Right lobe of liver (tissue), 6 donors: ENCODE measurements around the gene GNAQ. TPM values are rescaled to one million over a fixed set of nuclear protein-coding genes. Genes with fewer than 3 reads are reported as not detected.

ENCODE experiments used
- ATAC-seq, 4 donors: fragments of 200-7000 bp; cut with Tn5 transposase; one replicate each; pipeline ENCODE4 v1.9.1; 2020; ENCODE audit warnings: mild to moderate bottlenecking in 4 of 4, moderate library complexity in 4 of 4
- DNase-seq, 3 donors: peaks; one replicate each; pipeline ENCODE4 v3.0.0-alpha.2; 2020
- H3K27ac ChIP-seq, 3 donors: fragments of 200-600 bp; one replicate each; pipeline ENCODE4 v1.8.0; 2022
- H3K27me3 ChIP-seq, 2 donors: fragments of 200-600 bp; one replicate each; pipeline ENCODE4 v1.8.0; 2022
- H3K36me3 ChIP-seq, 4 donors: fragments of 200-600 bp; sonication (generic) in 1 of 4; one replicate each; pipeline versions ENCODE4 v1.5.1 to v1.8.0; 2017 to 2022; ENCODE audit warnings: control low read depth in 1 of 4
- H3K4me1 ChIP-seq, 4 donors: fragments of 200-600 bp; sonication (generic) in 1 of 4; one replicate each; pipeline versions ENCODE4 v1.5.1 to v1.8.0; 2017 to 2022; ENCODE audit warnings: control low read depth in 1 of 4
- H3K4me3 ChIP-seq, 3 donors: fragments of 200-600 bp; one replicate each; pipeline ENCODE4 v1.8.0; 2022
- H3K9me3 ChIP-seq, 4 donors: fragments of 200-600 bp; sonication (generic) in 1 of 4; one replicate each; pipeline versions ENCODE4 v1.5.1 to v1.8.0; 2017 to 2022; ENCODE audit warnings: control low read depth in 1 of 4
- CTCF ChIP-seq, 4 donors: fragments of 200-600 bp in 3 of 4; fragments of 450-650 bp in 1 of 4; IDR thresholded peaks; one replicate each; pipeline versions ENCODE4 v1.5.1 to v1.8.0; 2016 to 2022; ENCODE audit warnings: antibody characterized with exemption in 4 of 4, mild to moderate bottlenecking in 2 of 4
- POLR2A ChIP-seq: fragments of 450-650 bp; IDR thresholded peaks from one replicate; pipeline ENCODE4 v1.6.1; 2017; ENCODE audit warnings: antibody characterized with exemption, mild to moderate bottlenecking
- WGBS: methylation state at CpG from one replicate; pipeline ENCODE4 v1.1.6; 2018; ENCODE audit warnings: low coverage, low lambda C conversion rate; ENCODE audit not compliant: insufficient coverage; ENCODE audit errors: missing lambda C conversion rate; 5-methylcytosine and 5-hydroxymethylcytosine counted together
- intact Hi-C, 2 donors: fragments of 100-400 bp; cut with DNase I; formaldehyde crosslinking; loops; one replicate each; pipeline versions ENCODE4 v1.11.2 to v1.14.1; 2022
- total RNA-seq, 6 experiments: library from RNA; depleted of rRNA in 2 of 6; stranded (reverse); fragments of >200 nt in 2 of 6; fragmentation: NEBNext Ultra II Directional in 3 of 6; extraction: Animal tissue kit (Norgen Biotek cat#: 25700) in 3 of 6; gene quantifications; one replicate each; pipeline versions ENCODE4 v1.1.0 to v1.2.4, GENCODE V29; 2016 to 2023
- donor health status: DM: no; HTN: yes; CAD: no.
- donor health status: DM: no; HTN: no; CAD: no.
- donor health status: DM: no; HTN: no; CAD: no.
- donor health status: DM: no; HTN: yes; CAD: no.
- donor health status: DM: no; HTN: yes; CAD: no.

GNAQ gene
- total RNA-seq, 6 experiments from 2014 or later, result 15.8 to 28.7 (median 21.6) TPM

GRCh38 chr9:77907585-77907984 is 124.0 kb downstream of the GNAQ start:
- Histone ChIP-seq H3K9me3 (no peaks in the 10 kb centered on the region), H3K27ac (no peak overlapping the region), H3K4me1 (no peaks in the 10 kb centered on the region), H3K27me3 (no peaks in the 10 kb centered on the region), H3K36me3 (no peaks in the 10 kb centered on the region), H3K4me3 (no peak overlapping the region)
- peak in 1 of 4 donors; percentile 83 for ATAC-seq
- intact Hi-C loops, result no loop called here
- TF ChIP-seq POLR2A, result no peak
- TF ChIP-seq CTCF (IDR thresholded peaks at IDR 0.05), result no peak
- 50% methylated on average over 4 of the region's 4 CpGs for WGBS
- no peak for DNase-seq

- no peaks in the 10 kb centered on the region for H3K4me1 ChIP-seq
- 100% methylated on average over 1 of the region's 1 CpG for WGBS
- TF ChIP-seq CTCF (IDR thresholded peaks at IDR 0.05), result no peak
- no peak for TF ChIP-seq POLR2A
Measured at GRCh38 chr9:77906991-77907390, 124.6 kb downstream of the GNAQ start.

GRCh38 chr9:77903666-77904285 is 127.8 kb downstream of the GNAQ start:
- H3K9me3 ChIP-seq, result no peaks in the 10 kb centered on the region
- DNase-seq, result no peak
- H3K4me1 ChIP-seq, result no peaks in the 10 kb centered on the region
- H3K36me3 ChIP-seq, result no peaks in the 10 kb centered on the region
- no peak overlapping the region for H3K27ac ChIP-seq
- 38% methylated on average over 1 of the region's 1 CpG for WGBS
- TF ChIP-seq POLR2A (no peak), CTCF (IDR thresholded peaks at IDR 0.05) (no peak)
- ATAC-seq, result peak in 1 of 4 donors; percentile 28
- no peak overlapping the region for H3K4me3 ChIP-seq
- H3K27me3 ChIP-seq, result no peaks in the 10 kb centered on the region
- intact Hi-C loops, result no loop called here

More at GRCh38 chr9:77906991-77907390, 124.6 kb downstream of the GNAQ start:
- H3K27ac ChIP-seq, result no peak overlapping the region
- ATAC-seq (no peak), DNase-seq (no peak)
- H3K27me3 ChIP-seq, result no peaks in the 10 kb centered on the region
- no peaks in the 10 kb centered on the region for H3K36me3 ChIP-seq
- no peaks in the 10 kb centered on the region for H3K9me3 ChIP-seq
- intact Hi-C loops, result no loop called here
- H3K4me3 ChIP-seq, result no peak overlapping the region

GRCh38 chr9:77901771-77902170 is 129.8 kb downstream of the GNAQ start:
- Histone ChIP-seq H3K9me3 (no peaks in the 10 kb centered on the region), H3K27ac (no peak overlapping the region), H3K4me3 (no peak overlapping the region), H3K4me1 (no peaks in the 10 kb centered on the region), H3K36me3 (no peaks in the 10 kb centered on the region), H3K27me3 (no peaks in the 10 kb centered on the region)
- intact Hi-C loops, result no loop called here
- no peak for TF ChIP-seq POLR2A
- no peak for TF ChIP-seq CTCF (IDR thresholded peaks at IDR 0.05)
- DNase-seq (no peak), ATAC-seq (no peak)
- WGBS, result 83% methylated on average over 2 of the region's 2 CpGs
